HepG2 (cell line): Measurements from ENCODE around the gene ATP11B. TPM values are rescaled to one million over a fixed set of nuclear protein-coding genes. Genes with fewer than 3 reads are reported as not detected.

Source experiments
- ATAC-seq: fragments of 200-7000 bp; cut with Tn5 transposase; 3 replicates; pipeline ENCODE4 v1.9.1; 2020; ENCODE audit warnings: mild to moderate bottlenecking, moderate library complexity
- BruUV-seq: library from RNA; stranded (reverse); fragments of 400-500 nt; replicated peaks from 2 replicates; lab custom pipeline; 2021; lab: Mats Ljungman, UMichigan
- CTCF ChIA-PET: fragments of 300-600 bp; formaldehyde crosslinking; extraction: SDS; loops from one replicate; lab custom pipeline; 2021; ENCODE audit warnings: low total read pairs, inconsistent platforms, low intra/inter-chr PET ratio; lab: Yijun Ruan, JAX
- POLR2A ChIA-PET: fragments of 350-600 bp; sonication (Branson Sonifier 250); formaldehyde crosslinking; loops from one replicate; lab custom pipeline; 2020; ENCODE audit warnings: antibody characterized with exemption, inconsistent platforms; lab: Yijun Ruan, JAX
- DNase-seq: peaks from one replicate; pipeline ENCODE4 v3.0.0-alpha.2; 2015; ENCODE audit warnings: low spot score
- FAIRE-seq: peaks from 3 replicates; lab custom pipeline; 2011; peaks lifted over from hg19 to GRCh38; lab: Jason Lieb, UNC
- H2AFZ ChIP-seq: one replicate; pipeline ENCODE4 v1.6.1; 2011; ENCODE audit warnings: low read length, inconsistent platforms
- H3K27ac ChIP-seq: fragments of 300-600 bp; 3 replicates; pipeline ENCODE4 v1.8.0; 2011; ENCODE audit warnings: mixed run types, mild to moderate bottlenecking, mixed read lengths, low read length, inconsistent platforms; ENCODE audit not compliant: insufficient read depth; ENCODE audit errors: extremely low read length
- H3K27me3 ChIP-seq, 2 experiments: fragments of 200-600 bp in 1 of 2; 2 replicates in 1 of 2; 3 replicates in 1 of 2; pipeline versions ENCODE4 v1.6.0 to v1.8.0; 2011; ENCODE audit warnings: low read length in 2 of 2, mild to moderate bottlenecking in 2 of 2, moderate library complexity in 2 of 2, inconsistent platforms in 1 of 2; ENCODE audit not compliant: insufficient read depth in 2 of 2, control insufficient read depth in 1 of 2
- H3K36me3 ChIP-seq, 2 experiments: fragments of 200-600 bp in 1 of 2; replicated peaks in 1 of 2; 2 replicates in 1 of 2; 3 replicates in 1 of 2; pipeline versions ENCODE4 v1.5.1 to v1.8.0; 2011; ENCODE audit warnings: low read length in 2 of 2, inconsistent platforms in 1 of 2; ENCODE audit not compliant: insufficient read depth in 2 of 2, control insufficient read depth in 1 of 2
- H3K4me1 ChIP-seq: 2 replicates; pipeline ENCODE4 v1.5.1; 2012; ENCODE audit warnings: low read length, inconsistent platforms; ENCODE audit not compliant: insufficient read depth
- H3K4me2 ChIP-seq: 2 replicates; pipeline ENCODE4 v1.6.0; 2011; ENCODE audit warnings: low read depth, low read length, inconsistent platforms
- H3K4me3 ChIP-seq, 3 experiments: fragments of 200-600 bp in 1 of 3; sonication (generic), shearing (Covaris generic) in 1 of 3; replicated peaks in 1 of 3; 2 replicates each; pipeline ENCODE4 v1.5.1; 2011 to 2016; ENCODE audit warnings: low read length in 3 of 3, inconsistent platforms in 2 of 3, low read depth in 2 of 3, mild to moderate bottlenecking in 2 of 3, control low read depth in 1 of 3, mixed read lengths in 1 of 3; ENCODE audit not compliant: insufficient read depth in 1 of 3
- H3K79me2 ChIP-seq: one replicate; pipeline ENCODE4 v1.6.1; 2011; ENCODE audit warnings: low read length, inconsistent platforms; ENCODE audit not compliant: insufficient read depth
- H3K9ac ChIP-seq: 2 replicates; pipeline ENCODE4 v1.6.0; 2011; ENCODE audit warnings: mild to moderate bottlenecking, low read depth, low read length, inconsistent platforms; ENCODE audit not compliant: insufficient read depth
- H3K9me3 ChIP-seq: 2 replicates; pipeline ENCODE4 v1.5.1; 2012; ENCODE audit warnings: mild to moderate bottlenecking, low read length
- H4K20me1 ChIP-seq: 2 replicates; pipeline ENCODE4 v1.6.0; 2011; ENCODE audit warnings: inconsistent platforms, mild to moderate bottlenecking, low read length, moderate library complexity; ENCODE audit not compliant: insufficient read depth
- BRD4 ChIP-seq: sonication (generic); formaldehyde crosslinking; IDR thresholded peaks from 2 replicates; pipeline ENCODE4 v1.4.0; 2020; ENCODE audit warnings: missing genetic modification reagents
- ERF ChIP-seq: IDR thresholded peaks from 2 replicates; pipeline ENCODE4 v1.6.1; 2018; ENCODE audit warnings: missing biosample characterization, missing genetic modification reagents
- HNF4A ChIP-seq: sonication (generic); formaldehyde crosslinking; IDR thresholded peaks from 2 replicates; pipeline ENCODE4 v1.4.0; 2020; ENCODE audit warnings: missing genetic modification reagents
- HNRNPLL ChIP-seq: fragments of 200-400 bp; formaldehyde crosslinking; IDR thresholded peaks from 2 replicates; pipeline ENCODE4 v1.6.1; 2017; ENCODE audit warnings: mild to moderate bottlenecking, low read depth, low read length; ENCODE audit not compliant: poor library complexity, severe bottlenecking
- JUN ChIP-seq: sonication (generic); formaldehyde crosslinking; IDR thresholded peaks from 2 replicates; pipeline ENCODE4 v1.4.0; 2020; ENCODE audit warnings: mild to moderate bottlenecking, missing genetic modification reagents
- KMT2B ChIP-seq: IDR thresholded peaks from 2 replicates; pipeline ENCODE4 v1.6.1; 2016; ENCODE audit warnings: missing genetic modification reagents, missing compliant biosample characterization
- NR2F2 ChIP-seq: IDR thresholded peaks from 2 replicates; pipeline ENCODE4 v1.6.1; 2012; ENCODE audit warnings: low read depth, inconsistent platforms, borderline replicate concordance
- PHF21A ChIP-seq: sonication (generic); formaldehyde crosslinking; IDR thresholded peaks from 2 replicates; pipeline ENCODE4 v1.5.0; 2020; ENCODE audit warnings: mild to moderate bottlenecking, missing genetic modification reagents
- SPEN ChIP-seq: sonication (generic); formaldehyde crosslinking; IDR thresholded peaks from 2 replicates; pipeline ENCODE4 v1.5.1; 2020; ENCODE audit warnings: low read depth, mild to moderate bottlenecking, missing genetic modification reagents
- TAF1 ChIP-seq: sonication (generic); formaldehyde crosslinking; IDR thresholded peaks from 2 replicates; pipeline ENCODE4 v1.4.0; 2020; ENCODE audit warnings: missing genetic modification reagents
- ZBTB33 ChIP-seq: sonication (generic); formaldehyde crosslinking; IDR thresholded peaks from 2 replicates; pipeline ENCODE4 v1.4.0; 2020; ENCODE audit warnings: missing genetic modification reagents
- ZNF572 ChIP-seq: sonication (generic); formaldehyde crosslinking; IDR thresholded peaks from 2 replicates; pipeline ENCODE4 v1.5.1; 2020; ENCODE audit warnings: mild to moderate bottlenecking, missing genetic modification reagents
- ZNF749 ChIP-seq: sonication (generic); formaldehyde crosslinking; IDR thresholded peaks from 2 replicates; pipeline ENCODE4 v1.8.0; 2022; ENCODE audit warnings: mild to moderate bottlenecking, missing genetic modification reagents, moderate library complexity, borderline replicate concordance
- WGBS: methylation state at CpG from one replicate; pipeline ENCODE4 v1.1.6; 2017; ENCODE audit warnings: low lambda C conversion rate; 5-methylcytosine and 5-hydroxymethylcytosine counted together
- in situ Hi-C: cut with HindIII; loops from 2 replicates; pipeline ENCODE4 v1.10.0; 2017; ENCODE audit warnings: low pct_unique_long_range_greater_than_20kb; ENCODE audit not compliant: extremely low pct_ligation_motif_present
- intact Hi-C: fragments of 100-400 bp; cut with micrococcal nuclease; formaldehyde crosslinking; loops from one replicate; pipeline ENCODE4 v1.10.0; 2022; ENCODE audit not compliant: unreplicated experiment
- polyA plus RNA-seq, 8 experiments: library from polyadenylated mRNA; depleted of rRNA in 3 of 8; stranded (reverse) in 7 of 8; unstranded in 1 of 8; fragments of >200 nt; fragmentation: Illumina TruSeq in 4 of 8; extraction: Trizol in 4 of 8; gene quantifications; 2 replicates each; pipeline versions ENCODE4 v1.2.1 to v1.2.3, GENCODE V29; 2011 to 2016; ENCODE audit warnings: low read depth in 4 of 8, missing spikeins in 1 of 8, mixed read lengths in 1 of 8; ENCODE audit not compliant: insufficient read depth in 1 of 8
- total RNA-seq, 5 experiments: library from RNA; depleted of rRNA; stranded (reverse); fragments of >200 nt; fragmentation: Illumina TruSeq; extraction: Trizol; gene quantifications; 2 replicates each; pipeline ENCODE4 v1.2.3, GENCODE V29; 2016; ENCODE audit warnings: low read depth in 1 of 5

The ATP11B gene
- total and polyA plus RNA-seq, 2 of the 13 experiments (the other 11 are each of a cell fraction or from before 2014, with no cell fraction given) = 10.1 to 22.9 TPM

GRCh38 chr3:182957676-182958266, 164.5 kb downstream of the ATP11B start:
- no TSS peak for BruUV-seq
- intact Hi-C loops (no loop called here), in situ Hi-C loops (no loop called here)
- DNase-seq (no peak), ATAC-seq (no peak), FAIRE-seq (no peak)
- Histone ChIP-seq H3K27ac (no peak overlapping the region), H3K9me3 (no peaks in the 10 kb centered on the region), H3K27me3 (no peaks in the 10 kb centered on the region; a peak in 1 of 5 replicates), H3K4me1 (peaks cover 9% of the 10 kb centered on the region), H3K4me3 (no peak overlapping the region), H3K79me2 (no peaks in the 10 kb centered on the region), H2AFZ (no peak overlapping the region), H3K9ac (no peak overlapping the region), H3K36me3 (peaks cover 0 to 32% of the 10 kb centered on the region in 2 experiments; a peak in 4 of 5 replicates), H4K20me1 (no peaks in the 10 kb centered on the region), H3K4me2 (no peak overlapping the region)
- 100% methylated on average over 4 of the region's 4 CpGs for WGBS
- TF ChIP-seq TAF1 (CRISPR knock-in tag) (no peak), BRD4 (CRISPR knock-in tag) (no peak), ZNF572 (CRISPR knock-in tag) (no peak), ZNF749 (CRISPR knock-in tag) (no peak), HNF4A (no peak), PHF21A (CRISPR knock-in tag) (no peak), ZBTB33 (CRISPR knock-in tag) (no peak), HNRNPLL (no peak), JUN (CRISPR knock-in tag) (no peak), KMT2B (no peak), SPEN (CRISPR knock-in tag) (no peak), ERF (no peak), NR2F2 (no peak)
- CTCF ChIA-PET = no interaction called here
- POLR2A ChIA-PET = no interaction called here
